WTC11 (cell line): Measurements from ENCODE around the gene PLXNB2. TPM values are rescaled to one million over a fixed set of nuclear protein-coding genes. Genes with fewer than 3 reads are reported as not detected.

Source experiments
- ATAC-seq: fragments of 200-7000 bp; cut with Tn5 transposase; 2 replicates; pipeline ENCODE4 v1.10.0; 2021; ENCODE audit warnings: mild to moderate bottlenecking, moderate library complexity
- CTCF ChIA-PET: fragments of 300-600 bp; sonication (Branson Sonifier 250); formaldehyde crosslinking; loops from one replicate; lab custom pipeline; 2021; ENCODE audit warnings: antibody characterized with exemption; lab: Charles Lee
- POLR2A ChIA-PET: fragments of 350-600 bp; sonication (Branson Sonifier 250); formaldehyde crosslinking; loops from one replicate; lab custom pipeline; 2021; ENCODE audit warnings: antibody characterized with exemption; lab: Charles Lee
- DNase-seq: peaks from one replicate; pipeline ENCODE4 v3.0.0; 2021; ENCODE audit warnings: low spot score
- H3K27ac Mint-ChIP-seq: 2 replicates; pipeline ENCODE4 v1.8.0; 2021; ENCODE audit warnings: mixed read lengths
- H3K27me3 Mint-ChIP-seq: 2 replicates; pipeline ENCODE4 v1.8.0; 2021; ENCODE audit warnings: low read depth, mild to moderate bottlenecking, moderate library complexity, mixed read lengths
- H3K36me3 Mint-ChIP-seq: 2 replicates; pipeline ENCODE4 v1.8.0; 2021; ENCODE audit warnings: mixed read lengths
- H3K4me1 Mint-ChIP-seq: 2 replicates; pipeline ENCODE4 v1.8.0; 2022; ENCODE audit warnings: mixed read lengths
- H3K4me3 Mint-ChIP-seq: 2 replicates; pipeline ENCODE4 v1.8.0; 2021; ENCODE audit warnings: mild to moderate bottlenecking, moderate library complexity, mixed read lengths
- H3K9me3 Mint-ChIP-seq: 2 replicates; pipeline ENCODE4 v1.8.0; 2021; ENCODE audit warnings: mixed read lengths
- AR ChIP-seq: fragments of 250-450 bp; sonication (Bioruptor Pico); IDR thresholded peaks from 2 replicates; pipeline ENCODE4 v1.9.0; 2021; ENCODE audit warnings: mild to moderate bottlenecking
- ATF2 ChIP-seq: sonication (generic); formaldehyde crosslinking; IDR thresholded peaks from 2 replicates; pipeline ENCODE4 v1.8.1; 2022; ENCODE audit warnings: low read depth, missing genetic modification reagents, borderline replicate concordance
- ATF6 ChIP-seq: sonication (generic); formaldehyde crosslinking; IDR thresholded peaks from 2 replicates; pipeline ENCODE4 v1.8.1; 2023; ENCODE audit warnings: mild to moderate bottlenecking, missing genetic modification reagents
- CREB1 ChIP-seq: sonication (generic); formaldehyde crosslinking; IDR thresholded peaks from 2 replicates; pipeline ENCODE4 v1.8.0; 2023; ENCODE audit warnings: mild to moderate bottlenecking, missing genetic modification reagents
- E2F4 ChIP-seq: sonication (generic); formaldehyde crosslinking; IDR thresholded peaks from 2 replicates; pipeline ENCODE4 v1.8.1; 2022; ENCODE audit warnings: low read depth, mild to moderate bottlenecking, moderate library complexity, missing genetic modification reagents, borderline replicate concordance
- ESRRA ChIP-seq: sonication (generic); formaldehyde crosslinking; IDR thresholded peaks from 2 replicates; pipeline ENCODE4 v1.8.1; 2022; ENCODE audit warnings: mild to moderate bottlenecking, missing genetic modification reagents, borderline replicate concordance
- ETV6 ChIP-seq: sonication (generic); formaldehyde crosslinking; IDR thresholded peaks from 2 replicates; pipeline ENCODE4 v1.8.1; 2022; ENCODE audit warnings: mild to moderate bottlenecking, missing genetic modification reagents
- FOXK1 ChIP-seq: sonication (generic); formaldehyde crosslinking; IDR thresholded peaks from 2 replicates; pipeline ENCODE4 v1.8.0; 2022; ENCODE audit warnings: mild to moderate bottlenecking, moderate library complexity, missing genetic modification reagents
- JAZF1 ChIP-seq: fragments of 250-450 bp; sonication (Bioruptor Pico); IDR thresholded peaks from 2 replicates; pipeline ENCODE4 v1.9.0; 2021; ENCODE audit warnings: moderate library complexity, mild to moderate bottlenecking, inconsistent platforms
- MLX ChIP-seq: sonication (generic); formaldehyde crosslinking; IDR thresholded peaks from 2 replicates; pipeline ENCODE4 v1.8.1; 2023; ENCODE audit warnings: mild to moderate bottlenecking, missing genetic modification reagents, moderate library complexity
- NFE2L1 ChIP-seq: sonication (generic); formaldehyde crosslinking; IDR thresholded peaks from 2 replicates; pipeline ENCODE4 v1.8.1; 2023; ENCODE audit warnings: missing genetic modification reagents
- NR1H2 ChIP-seq: sonication (generic); formaldehyde crosslinking; IDR thresholded peaks from 2 replicates; pipeline ENCODE4 v1.9.0; 2021; ENCODE audit warnings: mild to moderate bottlenecking, moderate library complexity, missing genetic modification reagents
- SP1 ChIP-seq: sonication (generic); formaldehyde crosslinking; conservative IDR thresholded peaks from 2 replicates; pipeline ENCODE4 v1.8.1; 2022; ENCODE audit warnings: missing genetic modification reagents
- TEAD1 ChIP-seq: sonication (generic); formaldehyde crosslinking; IDR thresholded peaks from 2 replicates; pipeline ENCODE4 v1.8.0; 2022; ENCODE audit warnings: mild to moderate bottlenecking, missing genetic modification reagents
- USF1 ChIP-seq: sonication (generic); formaldehyde crosslinking; IDR thresholded peaks from 2 replicates; pipeline ENCODE4 v1.8.0; 2022; ENCODE audit warnings: mild to moderate bottlenecking, missing genetic modification reagents
- total RNA-seq: library from RNA; stranded (reverse); gene quantifications from 3 replicates; pipeline ENCODE4 v1.2.3, GENCODE V29; 2021
- TF ChIP-seq, protein P1 (sequence below): fragments of 250-450 bp; sonication (Bioruptor Pico); conservative IDR thresholded peaks from 2 replicates; pipeline ENCODE4 v1.9.0; 2021; ENCODE audit warnings: mild to moderate bottlenecking
- TF ChIP-seq, protein P2 (sequence below): fragments of 250-450 bp; sonication (Bioruptor Pico); IDR thresholded peaks from 2 replicates; pipeline ENCODE4 v1.9.0; 2021; ENCODE audit warnings: moderate library complexity, mild to moderate bottlenecking, inconsistent platforms, borderline replicate concordance
- TF ChIP-seq, protein P3 (sequence below): sonication (generic); formaldehyde crosslinking; IDR thresholded peaks from 2 replicates; pipeline ENCODE4 v1.8.1; 2022; ENCODE audit warnings: mild to moderate bottlenecking, moderate library complexity, missing genetic modification reagents

The PLXNB2 gene
- total RNA-seq, 1 experiment from 2014 or later, result 113 TPM

- CTCF ChIA-PET, result no interaction called here
- no peak for DNase-seq
- TF ChIP-seq, protein P1, sequence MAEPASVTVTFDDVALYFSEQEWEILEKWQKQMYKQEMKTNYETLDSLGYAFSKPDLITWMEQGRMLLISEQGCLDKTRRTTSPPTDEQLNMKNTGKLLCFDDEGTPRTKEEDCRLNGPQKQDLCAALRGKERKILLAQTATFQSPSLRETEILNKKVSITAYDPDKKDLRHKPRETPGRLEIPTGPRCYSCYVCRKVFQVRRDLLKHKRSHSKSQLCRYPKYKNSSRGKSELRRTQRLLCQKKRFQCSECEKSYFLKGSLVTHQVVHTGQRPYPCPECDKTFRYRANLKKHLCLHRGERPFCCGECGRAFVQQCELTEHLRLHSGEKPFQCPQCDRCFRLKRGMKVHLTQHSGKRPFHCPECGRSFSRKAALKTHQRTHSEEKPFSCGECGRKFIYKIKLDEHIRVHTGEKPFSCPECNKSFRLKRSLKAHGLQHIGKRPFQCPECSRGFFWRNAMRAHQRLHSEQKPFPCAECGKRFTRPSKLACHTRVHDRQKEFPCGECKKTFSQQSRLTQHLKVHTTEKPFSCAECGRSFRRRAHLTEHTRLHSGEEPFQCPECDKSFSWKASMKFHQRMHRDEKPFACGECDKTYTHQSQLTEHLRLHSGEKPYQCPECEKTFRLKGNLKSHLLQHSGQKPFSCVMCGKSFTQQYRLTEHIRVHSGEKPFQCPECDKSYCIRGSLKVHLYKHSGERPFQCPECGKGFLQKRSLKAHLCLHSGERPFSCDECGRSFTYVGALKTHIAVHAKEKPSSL, result no peak
- TF ChIP-seq E2F4 (CRISPR knock-in tag) (no peak), ATF6 (CRISPR knock-in tag) (no peak), TEAD1 (CRISPR knock-in tag) (no peak), CREB1 (no peak), NFE2L1 (no peak), ETV6 (no peak), AR (CRISPR knock-in tag) (no peak), ESRRA (no peak), JAZF1 (CRISPR knock-in tag) (no peak), SP1 (CRISPR knock-in tag) (no peak), USF1 (CRISPR knock-in tag) (no peak), NR1H2 (CRISPR knock-in tag) (no peak), ATF2 (no peak), MLX (no peak), FOXK1 (CRISPR knock-in tag) (no peak)
- TF ChIP-seq, protein P2, sequence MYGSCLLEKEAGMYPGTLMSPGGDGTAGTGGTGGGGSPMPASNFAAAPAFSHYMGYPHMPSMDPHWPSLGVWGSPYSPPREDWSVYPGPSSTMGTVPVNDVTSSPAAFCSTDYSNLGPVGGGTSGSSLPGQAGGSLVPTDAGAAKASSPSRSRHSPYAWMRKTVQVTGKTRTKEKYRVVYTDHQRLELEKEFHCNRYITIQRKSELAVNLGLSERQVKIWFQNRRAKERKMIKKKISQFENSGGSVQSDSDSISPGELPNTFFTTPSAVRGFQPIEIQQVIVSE (CRISPR knock-in tag), result no peak
- TF ChIP-seq, protein P3, sequence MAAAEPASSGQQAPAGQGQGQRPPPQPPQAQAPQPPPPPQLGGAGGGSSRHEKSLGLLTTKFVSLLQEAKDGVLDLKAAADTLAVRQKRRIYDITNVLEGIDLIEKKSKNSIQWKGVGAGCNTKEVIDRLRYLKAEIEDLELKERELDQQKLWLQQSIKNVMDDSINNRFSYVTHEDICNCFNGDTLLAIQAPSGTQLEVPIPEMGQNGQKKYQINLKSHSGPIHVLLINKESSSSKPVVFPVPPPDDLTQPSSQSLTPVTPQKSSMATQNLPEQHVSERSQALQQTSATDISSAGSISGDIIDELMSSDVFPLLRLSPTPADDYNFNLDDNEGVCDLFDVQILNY (CRISPR knock-in tag), result no peak
- TF ChIP-seq, all 79 proteins: peak for 0
- H3K27ac Mint-ChIP-seq, result peak overlapping the region; percentile 13; the same call in 1 of the 2 replicates
- H3K27me3 Mint-ChIP-seq, result peaks cover 6% of the 10 kb centered on the region; the same call in 1 of the 2 replicates
- ATAC-seq, result no peak
- POLR2A ChIA-PET, result no interaction called here
- H3K36me3 Mint-ChIP-seq, result no peaks in the 10 kb centered on the region
- H3K4me1 Mint-ChIP-seq, result peaks cover 24% of the 10 kb centered on the region
- H3K9me3 Mint-ChIP-seq, result no peaks in the 10 kb centered on the region
- H3K4me3 Mint-ChIP-seq, result no peak overlapping the region
These were observed 2.7 kb upstream of the PLXNB2 start for GRCh38 chr22:50310031-50310722.
